Breast epithelium (tissue), 4 donors: ENCODE results near the gene AFF3. TPM values are rescaled to one million over a fixed set of nuclear protein-coding genes. Genes with fewer than 3 reads are reported as not detected.

Source experiments
- DNase-seq, 2 donors: peaks; one replicate each; pipeline ENCODE4 v3.0.0-alpha.2; 2019; ENCODE audit warnings: low spot score in 2 of 2
- H3K27ac ChIP-seq, 2 donors: fragments of 200-600 bp; sonication (generic) in 1 of 2; one replicate each; pipeline ENCODE4 v1.5.1; 2016 to 2019; ENCODE audit warnings: mild to moderate bottlenecking in 1 of 2
- H3K27me3 ChIP-seq, 2 donors: fragments of 200-600 bp; sonication (generic) in 1 of 2; one replicate each; pipeline versions ENCODE4 v1.5.1 to v1.6.0; 2017 to 2019; ENCODE audit warnings: control low read depth in 1 of 2, mild to moderate bottlenecking in 1 of 2
- H3K36me3 ChIP-seq: fragments of 200-600 bp; one replicate; pipeline ENCODE4 v1.5.1; 2019
- H3K4me1 ChIP-seq, 2 donors: fragments of 200-600 bp; sonication (generic); one replicate each; pipeline ENCODE4 v1.5.1; 2016 to 2019; ENCODE audit warnings: control low read depth in 1 of 2
- H3K4me3 ChIP-seq, 3 donors: fragments of 200-600 bp; sonication (generic); 1 replicate in 2 of 3; 2 replicates in 1 of 3; pipeline ENCODE4 v1.5.1; 2016 to 2019; ENCODE audit warnings: mild to moderate bottlenecking in 3 of 3, moderate library complexity in 2 of 3
- H3K9me3 ChIP-seq, 2 donors: fragments of 200-600 bp; sonication (generic) in 1 of 2; one replicate each; pipeline ENCODE4 v1.5.1; 2016 to 2019; ENCODE audit warnings: control low read depth in 1 of 2
- CTCF ChIP-seq, 3 donors: fragments of 450-650 bp; IDR thresholded peaks; one replicate each; pipeline ENCODE4 v1.5.1; 2016 to 2017; ENCODE audit warnings: antibody characterized with exemption in 3 of 3, mild to moderate bottlenecking in 3 of 3, moderate library complexity in 3 of 3
- POLR2A ChIP-seq: fragments of 450-650 bp; IDR thresholded peaks from one replicate; pipeline ENCODE4 v1.6.1; 2016; ENCODE audit warnings: antibody characterized with exemption, mild to moderate bottlenecking, moderate library complexity
- POLR2AphosphoS5 ChIP-seq, 3 donors: sonication (generic); formaldehyde crosslinking; IDR thresholded peaks; one replicate each; pipeline ENCODE4 v1.6.1; 2017; ENCODE audit warnings: antibody characterized with exemption in 3 of 3
- intact Hi-C: fragments of 100-400 bp; cut with DNase I; formaldehyde crosslinking; loops from one replicate; pipeline ENCODE4 v1.15.1; 2023; ENCODE audit warnings: low total_unique reads
- total RNA-seq, 3 donors: library from RNA; depleted of rRNA; stranded (reverse); fragments of >200 nt; gene quantifications; one replicate each; pipeline ENCODE4 v1.1.0, GENCODE V29; 2016

AFF3 gene
- total RNA-seq, 3 donors from 2014 or later: 8.2 to 116 (median 63.6) TPM

- H3K27me3 ChIP-seq: no peaks in the 10 kb centered on the region
- H3K36me3 ChIP-seq: no peaks in the 10 kb centered on the region
- no peaks in the 10 kb centered on the region for H3K9me3 ChIP-seq
- DNase-seq: no peak
- TF ChIP-seq POLR2AphosphoS5 (IDR thresholded peaks at IDR 0.05): no peak
- no peak for TF ChIP-seq POLR2A
- TF ChIP-seq CTCF (IDR thresholded peaks at IDR 0.05): no peak
- H3K27ac ChIP-seq: no peak overlapping the region
- no peaks in the 10 kb centered on the region for H3K4me1 ChIP-seq
- intact Hi-C loops: no loop called here
- no peak overlapping the region for H3K4me3 ChIP-seq
Observed at GRCh38 chr2:99852376-99852934, 289.9 kb downstream of the AFF3 start.

DNA sequence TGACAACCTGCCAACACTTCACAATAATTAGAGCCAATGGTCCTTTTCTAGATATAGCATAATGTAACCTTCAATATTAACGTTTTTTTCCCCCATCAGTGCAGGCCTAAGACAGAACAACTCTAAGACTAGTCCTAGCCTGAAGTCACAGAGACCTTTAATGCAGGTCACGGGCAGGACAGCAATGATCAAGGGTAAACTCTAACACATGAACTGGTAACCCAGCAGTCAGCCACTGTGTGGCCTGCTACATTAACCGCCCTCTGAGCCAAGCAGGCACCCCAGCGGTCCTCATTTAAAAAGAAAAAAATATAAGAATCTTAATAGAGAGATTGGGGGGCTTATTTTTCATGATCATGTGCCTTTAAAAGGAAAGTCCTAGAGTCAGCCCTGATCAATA is 290.6 kb downstream of the AFF3 start:
- Histone ChIP-seq H3K27ac (no peak overlapping the region), H3K4me1 (no peaks in the 10 kb centered on the region), H3K4me3 (no peak overlapping the region), H3K9me3 (no peaks in the 10 kb centered on the region), H3K36me3 (no peaks in the 10 kb centered on the region), H3K27me3 (no peaks in the 10 kb centered on the region)
- intact Hi-C loops: no loop called here
- TF ChIP-seq CTCF (IDR thresholded peaks at IDR 0.05): no peak
- no peak for TF ChIP-seq POLR2A
- no peak for DNase-seq

DNA sequence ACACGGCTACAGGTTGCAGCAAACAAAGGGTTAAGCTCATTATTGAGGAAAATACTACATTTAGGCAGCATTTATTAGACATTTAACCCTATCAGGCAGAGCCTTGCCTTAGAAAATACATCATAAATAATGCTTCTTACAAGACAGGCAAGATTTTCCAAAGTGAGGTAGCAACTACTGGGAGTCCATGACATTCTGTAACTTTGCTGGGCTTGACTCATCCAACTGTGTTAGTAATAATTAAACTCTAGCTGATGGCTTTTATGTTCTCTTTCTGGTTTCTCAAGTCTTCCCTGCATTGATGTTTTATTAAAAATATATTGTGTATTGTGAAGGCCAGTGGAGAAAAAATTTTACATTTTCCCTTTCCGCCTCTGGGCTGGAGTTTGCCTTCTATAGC is 291.3 kb downstream of the AFF3 start:
- Histone ChIP-seq H3K36me3 (no peaks in the 10 kb centered on the region), H3K4me3 (no peak overlapping the region), H3K27me3 (no peaks in the 10 kb centered on the region), H3K27ac (no peak overlapping the region), H3K4me1 (no peaks in the 10 kb centered on the region), H3K9me3 (no peaks in the 10 kb centered on the region)
- DNase-seq: no peak
- intact Hi-C loops: no loop called here
- no peak for TF ChIP-seq POLR2A
- TF ChIP-seq CTCF (IDR thresholded peaks at IDR 0.05): no peak
- TF ChIP-seq POLR2AphosphoS5 (IDR thresholded peaks at IDR 0.05): no peak

- H3K9me3 ChIP-seq: no peaks in the 10 kb centered on the region
- no peaks in the 10 kb centered on the region for H3K27me3 ChIP-seq
- no peak overlapping the region for H3K27ac ChIP-seq
- no peak for DNase-seq
- H3K36me3 ChIP-seq: no peaks in the 10 kb centered on the region
- intact Hi-C loops: no loop called here
- TF ChIP-seq POLR2AphosphoS5 (IDR thresholded peaks at IDR 0.05): no peak
- TF ChIP-seq CTCF (IDR thresholded peaks at IDR 0.05): no peak
- no peaks in the 10 kb centered on the region for H3K4me1 ChIP-seq
- no peak overlapping the region for H3K4me3 ChIP-seq
Observed at GRCh38 chr2:99850084-99850710, 292.2 kb downstream of the AFF3 start.

- no peak overlapping the region for H3K27ac ChIP-seq
- no peaks in the 10 kb centered on the region for H3K4me1 ChIP-seq
- DNase-seq: no peak
- TF ChIP-seq CTCF (IDR thresholded peaks at IDR 0.05): no peak
- H3K36me3 ChIP-seq: no peaks in the 10 kb centered on the region
- H3K27me3 ChIP-seq: no peaks in the 10 kb centered on the region
- intact Hi-C loops: no loop called here
- no peak overlapping the region for H3K4me3 ChIP-seq
- no peaks in the 10 kb centered on the region for H3K9me3 ChIP-seq
Observed at GRCh38 chr2:99846462-99847107, 295.8 kb downstream of the AFF3 start.
